HG03442 (cell line): Measurements from ENCODE around the gene PMPCA.

Experiments used
- ATAC-seq: cut with Tn5 transposase; IDR thresholded peaks from one replicate; pipeline ENCODE4 v1.9.1; 2021; ENCODE audit warnings: mild to moderate bottlenecking, moderate library complexity; ENCODE audit not compliant: unreplicated experiment

Gene PMPCA, protein sequence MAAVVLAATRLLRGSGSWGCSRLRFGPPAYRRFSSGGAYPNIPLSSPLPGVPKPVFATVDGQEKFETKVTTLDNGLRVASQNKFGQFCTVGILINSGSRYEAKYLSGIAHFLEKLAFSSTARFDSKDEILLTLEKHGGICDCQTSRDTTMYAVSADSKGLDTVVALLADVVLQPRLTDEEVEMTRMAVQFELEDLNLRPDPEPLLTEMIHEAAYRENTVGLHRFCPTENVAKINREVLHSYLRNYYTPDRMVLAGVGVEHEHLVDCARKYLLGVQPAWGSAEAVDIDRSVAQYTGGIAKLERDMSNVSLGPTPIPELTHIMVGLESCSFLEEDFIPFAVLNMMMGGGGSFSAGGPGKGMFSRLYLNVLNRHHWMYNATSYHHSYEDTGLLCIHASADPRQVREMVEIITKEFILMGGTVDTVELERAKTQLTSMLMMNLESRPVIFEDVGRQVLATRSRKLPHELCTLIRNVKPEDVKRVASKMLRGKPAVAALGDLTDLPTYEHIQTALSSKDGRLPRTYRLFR

DNA sequence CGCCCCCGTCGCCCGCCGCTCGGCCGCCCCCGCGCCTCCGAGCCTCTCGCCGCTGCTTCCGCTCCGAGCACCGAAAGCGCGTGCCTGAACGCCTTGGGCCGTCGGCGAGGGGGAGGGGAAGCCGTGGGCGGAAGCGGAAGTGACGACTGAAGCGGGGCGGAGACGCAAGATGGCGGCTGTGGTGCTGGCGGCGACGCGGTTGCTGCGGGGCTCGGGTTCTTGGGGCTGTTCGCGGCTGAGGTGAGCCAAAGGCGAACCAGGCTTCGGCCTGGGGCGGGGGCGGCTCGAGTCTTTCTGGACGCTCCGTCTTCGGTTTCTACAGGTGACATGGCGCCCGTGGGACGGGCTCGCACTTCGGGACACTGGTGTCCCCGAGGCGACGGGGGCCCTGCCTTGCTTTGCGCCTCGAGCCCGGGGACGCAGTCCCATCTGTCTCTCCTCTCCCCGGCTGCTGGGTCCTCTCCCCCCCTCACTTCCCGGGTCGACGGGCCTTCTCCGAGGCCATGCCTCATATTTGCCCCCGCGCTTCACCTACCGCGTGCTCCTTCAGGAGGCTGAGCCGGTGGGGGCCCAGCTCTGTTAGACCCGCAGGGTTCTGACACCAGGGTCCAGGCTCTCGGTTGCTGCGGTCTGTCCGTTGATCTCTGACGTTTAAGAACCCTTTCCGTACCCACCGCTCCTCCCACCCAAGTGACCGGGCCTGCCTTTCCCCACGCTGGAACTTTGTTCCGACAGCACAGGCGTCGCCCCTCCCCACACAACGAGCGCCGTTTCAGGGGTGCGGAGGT lies at the start of gene PMPCA, which contains the start of gene ENTR1:
PMPCA (plus strand) TSS at position 159 of the 788 bp plus-strand sequence; CDS start at position 170, 11 bp downstream.
ENTR1 (minus strand) TSS at position 115 of the 788 bp plus-strand sequence. CDS start 217 bp downstream, outside the sequence.
- peak; percentile 83 for ATAC-seq

DNA sequence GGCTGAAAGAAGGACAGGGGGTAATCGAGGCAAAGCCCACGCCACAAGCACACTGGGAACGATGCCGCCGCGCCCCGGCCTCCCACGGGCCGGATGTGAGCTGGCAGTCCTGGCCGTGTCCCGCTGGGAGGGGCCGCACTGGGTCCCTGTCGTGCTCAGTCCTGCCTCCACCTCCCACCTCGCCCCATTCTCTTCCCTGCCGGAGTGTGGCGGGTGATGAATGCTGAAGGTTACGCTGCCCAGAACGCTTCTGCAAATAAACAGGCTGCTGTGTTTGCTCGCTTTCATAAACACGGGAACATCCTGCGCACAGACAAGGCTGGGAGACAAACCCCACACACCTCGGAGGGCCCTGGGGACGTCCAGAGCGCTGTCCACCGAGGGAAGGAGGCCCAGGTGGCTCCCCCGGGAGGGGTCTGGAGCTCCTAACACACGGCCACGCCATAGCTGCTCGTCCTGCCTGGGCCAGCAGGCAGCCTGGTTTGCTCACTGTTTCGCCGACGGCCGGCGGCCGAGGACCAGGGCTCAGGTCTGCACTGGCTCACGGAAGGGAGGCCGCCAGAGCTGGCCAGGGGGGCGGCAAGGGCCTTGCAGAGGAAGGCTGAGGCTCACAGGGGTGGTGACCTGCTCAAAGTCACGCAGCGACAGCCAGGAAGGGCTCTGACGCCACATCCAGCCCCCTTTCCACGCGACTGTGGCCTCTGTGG lies 49.3 kb upstream of the PMPCA start:
- ATAC-seq: no peak

DNA sequence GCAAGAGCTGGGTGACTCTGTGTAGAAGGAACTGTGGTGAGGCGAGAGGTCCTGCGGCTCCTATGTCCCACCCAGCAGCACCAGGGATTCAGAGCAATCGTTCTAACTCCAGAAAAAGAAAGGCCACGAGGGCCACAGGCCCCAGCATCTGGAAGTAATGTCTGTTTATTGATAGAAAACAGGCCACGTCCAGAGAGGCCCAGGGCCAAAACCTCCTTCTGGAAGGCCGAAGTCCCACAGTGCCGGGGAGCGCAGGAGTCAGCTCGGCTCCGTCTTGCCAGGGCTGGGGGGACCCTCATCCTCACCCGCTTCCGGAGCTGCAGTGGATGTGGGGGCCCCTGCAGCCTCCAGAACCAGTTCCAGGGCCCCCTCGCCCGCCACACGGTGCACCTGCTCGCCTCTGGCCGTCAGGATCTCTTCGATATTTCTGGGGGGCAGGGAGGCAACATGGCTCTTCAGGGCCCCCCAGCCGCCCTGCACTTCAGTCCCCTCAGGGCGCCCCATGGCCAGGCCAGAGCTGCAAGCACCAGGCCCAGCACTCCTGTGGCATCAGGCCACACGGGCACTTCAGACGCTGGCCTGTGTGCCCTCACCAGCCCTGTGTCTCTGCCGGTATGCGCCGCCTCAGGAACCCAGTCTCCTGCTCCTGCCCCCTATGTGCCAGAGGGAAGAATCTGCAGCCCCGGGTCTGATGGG lies 48.6 kb upstream of the PMPCA start:
- ATAC-seq: no peak

DNA sequence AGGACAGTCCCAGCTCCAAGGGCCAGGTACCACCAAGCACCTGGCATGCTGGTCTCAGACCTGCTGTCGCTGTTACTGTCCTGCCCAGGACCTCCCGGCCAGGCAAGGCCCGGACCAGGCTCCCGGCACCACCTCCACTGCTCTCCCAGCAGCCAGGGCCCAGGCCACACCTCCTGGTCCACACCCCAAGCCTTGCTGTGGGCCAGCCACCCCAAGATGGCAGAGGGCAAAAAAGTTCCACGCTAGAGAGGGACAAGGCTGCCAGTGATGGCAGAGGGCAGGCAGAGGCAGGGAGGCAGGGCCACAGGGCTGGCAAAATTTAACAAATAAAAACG lies 48.0 kb upstream of the PMPCA start:
- ATAC-seq: no peak

DNA sequence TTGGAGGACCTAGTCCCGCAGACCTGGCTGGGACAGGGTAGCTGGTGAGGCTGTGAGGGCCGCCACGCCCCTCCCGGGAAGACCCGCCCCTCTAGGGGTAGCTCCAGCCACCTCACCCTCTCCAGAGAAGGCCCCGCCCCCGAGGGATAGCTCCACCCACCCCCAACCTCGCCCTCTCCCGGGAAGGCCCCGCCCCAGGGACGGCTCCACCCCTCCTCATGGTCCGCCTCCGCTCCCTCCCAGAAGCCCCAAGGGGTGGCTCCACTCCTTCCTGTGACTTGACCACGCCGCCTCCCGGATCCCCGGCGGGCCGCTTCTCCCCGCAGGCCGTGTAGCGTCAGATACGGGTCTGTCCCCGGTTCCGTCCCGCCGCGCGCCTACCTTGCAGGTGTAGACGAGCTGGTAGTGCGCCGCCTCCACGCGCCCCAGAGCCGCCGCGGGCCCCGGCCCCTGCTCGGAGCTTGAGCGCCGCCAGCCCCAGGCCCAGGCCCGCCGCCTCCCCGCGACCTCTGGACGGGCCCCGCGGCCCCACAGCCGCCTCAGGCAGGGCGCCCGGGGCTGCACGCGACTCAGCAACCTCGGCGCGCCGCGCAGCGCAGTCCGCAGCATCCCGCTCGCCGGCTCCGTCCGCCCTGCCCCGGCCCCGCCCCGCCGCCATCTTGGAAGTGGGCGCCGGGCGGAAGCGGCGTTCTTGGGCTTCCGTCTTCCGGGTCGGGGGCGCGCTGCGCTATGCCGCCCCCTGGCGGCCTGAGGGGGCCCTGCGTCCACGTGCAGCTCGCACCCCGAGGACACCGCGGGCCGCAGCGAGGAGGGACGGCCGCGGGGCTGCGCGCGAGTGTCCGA lies 47.1 kb upstream of the PMPCA start, which contains the start of gene DNLZ:
DNLZ (minus strand) TSS at position 639 of the 843 bp plus-strand sequence; CDS start at position 609, 30 bp downstream.
- ATAC-seq: peak; percentile 77

DNA sequence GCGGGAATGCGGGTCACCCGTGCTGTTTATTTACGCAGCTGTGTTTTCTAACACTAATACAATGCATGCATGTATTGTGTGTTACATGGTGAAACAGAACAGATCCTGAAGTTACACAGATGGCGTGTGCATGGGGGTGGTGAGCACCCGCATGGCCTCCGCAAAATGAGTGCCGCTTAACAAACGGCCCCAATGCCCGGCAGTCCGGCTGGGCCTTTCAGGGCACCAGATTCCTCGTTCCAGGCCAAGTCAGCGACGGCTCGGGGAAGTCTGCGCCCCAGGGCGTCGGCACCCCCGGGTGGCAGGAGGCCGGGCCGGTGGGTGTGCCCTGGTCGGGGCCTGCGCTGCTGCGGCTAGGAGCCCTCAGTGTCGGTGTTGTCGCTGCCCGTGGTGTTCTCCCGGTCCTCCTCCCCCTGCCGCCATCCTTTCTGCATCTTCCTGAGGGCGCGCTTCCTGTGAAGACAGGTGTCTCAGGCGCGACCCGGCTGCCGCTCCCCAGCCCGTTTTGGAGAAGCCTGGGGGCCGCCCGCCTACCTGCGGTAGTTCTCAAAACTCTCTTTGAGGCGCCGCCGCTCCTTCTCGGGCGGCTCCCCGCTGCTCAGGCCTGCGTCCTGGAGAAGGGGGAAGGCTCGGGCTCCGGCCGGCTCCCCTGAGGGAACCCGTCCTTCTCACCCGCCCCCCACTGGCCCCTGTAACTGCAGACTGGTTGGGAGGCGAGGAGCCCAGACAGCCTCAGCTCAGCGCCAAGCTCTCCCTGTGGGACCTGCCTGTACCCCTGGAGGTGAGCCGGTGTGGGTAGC lies 46.3 kb upstream of the PMPCA start:
- no peak for ATAC-seq

DNA sequence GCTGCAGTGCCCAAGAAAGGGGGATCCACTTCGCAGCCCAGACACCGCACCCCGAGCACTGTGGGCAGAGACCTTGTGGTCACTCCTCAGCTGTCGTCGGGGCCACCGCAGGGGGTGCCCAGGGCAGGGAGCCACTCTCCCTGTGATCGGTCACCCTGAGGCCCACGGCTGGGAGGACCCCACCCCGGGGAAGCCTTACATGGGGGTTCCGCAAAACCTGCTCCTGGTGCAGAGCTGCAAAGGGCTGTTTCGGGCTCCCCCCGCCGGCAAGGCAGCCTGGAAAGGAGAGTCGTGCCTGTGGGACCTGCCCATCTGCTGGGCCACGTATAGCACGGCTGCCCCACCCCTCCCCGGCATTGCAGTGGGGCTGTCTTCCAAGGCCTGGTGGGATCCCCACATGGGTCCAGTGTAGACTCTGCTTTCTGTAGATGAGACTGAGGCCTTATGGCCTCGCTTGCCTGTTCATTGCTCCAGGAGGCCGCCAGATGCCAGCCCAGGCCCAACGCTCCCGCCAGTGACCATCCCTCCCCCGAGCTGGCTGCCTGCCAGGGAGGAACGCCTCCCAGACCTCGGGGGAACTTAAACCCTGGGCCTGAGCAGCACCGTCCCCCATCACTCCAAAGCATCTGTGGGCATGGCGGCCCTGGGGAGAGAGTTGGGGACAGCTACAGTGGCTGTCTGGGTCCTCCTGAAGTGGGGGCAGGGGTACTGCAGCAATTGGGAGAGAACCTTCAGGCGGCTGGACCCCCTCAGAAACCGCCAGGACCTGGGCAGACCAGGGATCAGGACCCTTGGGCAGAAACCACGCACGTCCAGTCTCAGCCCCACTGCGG lies 45.3 kb upstream of the PMPCA start:
- ATAC-seq: no peak

DNA sequence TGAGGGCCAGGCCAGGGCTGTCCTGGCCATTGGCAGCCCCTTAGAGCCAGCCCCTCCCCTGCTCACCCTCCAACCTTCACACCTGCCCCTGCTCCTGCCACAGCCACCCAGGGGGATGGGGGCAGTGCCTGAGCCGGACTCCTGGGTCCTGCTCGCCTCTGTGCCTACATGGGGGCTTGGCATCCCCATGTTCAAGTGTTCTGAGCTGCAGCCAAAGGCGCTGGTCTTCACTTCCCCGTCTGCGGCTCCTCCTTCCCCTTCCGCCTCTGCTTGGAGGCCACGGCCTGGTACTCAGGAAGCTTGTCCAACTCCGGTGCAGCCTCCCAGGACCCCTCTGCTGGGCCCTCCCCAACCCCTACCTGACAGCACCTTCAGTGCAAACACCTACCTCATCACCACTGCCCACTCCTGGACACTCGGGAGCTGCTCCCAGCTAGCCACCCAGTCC lies 44.7 kb upstream of the PMPCA start:
- no peak for ATAC-seq

DNA sequence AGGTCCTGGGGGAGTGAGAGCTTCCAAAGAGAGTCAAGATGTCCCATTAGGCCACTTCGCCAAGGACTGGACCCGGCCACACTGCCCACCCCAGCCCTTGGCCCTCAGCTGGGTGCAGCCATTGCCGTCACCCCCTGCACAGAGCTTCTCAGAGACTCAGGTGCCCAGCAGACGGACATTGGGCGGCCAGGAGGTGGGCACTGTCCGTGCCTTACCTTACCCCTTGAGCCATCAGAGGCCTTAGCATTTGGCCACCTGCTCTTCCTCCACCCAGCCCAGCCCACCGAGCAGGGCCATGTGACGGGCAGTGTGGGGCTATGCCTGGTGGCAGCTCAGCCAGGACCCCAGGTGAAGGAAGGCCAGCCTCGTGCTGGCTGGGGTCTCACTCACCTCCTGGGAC lies 43.6 kb upstream of the PMPCA start:
- no peak for ATAC-seq

DNA sequence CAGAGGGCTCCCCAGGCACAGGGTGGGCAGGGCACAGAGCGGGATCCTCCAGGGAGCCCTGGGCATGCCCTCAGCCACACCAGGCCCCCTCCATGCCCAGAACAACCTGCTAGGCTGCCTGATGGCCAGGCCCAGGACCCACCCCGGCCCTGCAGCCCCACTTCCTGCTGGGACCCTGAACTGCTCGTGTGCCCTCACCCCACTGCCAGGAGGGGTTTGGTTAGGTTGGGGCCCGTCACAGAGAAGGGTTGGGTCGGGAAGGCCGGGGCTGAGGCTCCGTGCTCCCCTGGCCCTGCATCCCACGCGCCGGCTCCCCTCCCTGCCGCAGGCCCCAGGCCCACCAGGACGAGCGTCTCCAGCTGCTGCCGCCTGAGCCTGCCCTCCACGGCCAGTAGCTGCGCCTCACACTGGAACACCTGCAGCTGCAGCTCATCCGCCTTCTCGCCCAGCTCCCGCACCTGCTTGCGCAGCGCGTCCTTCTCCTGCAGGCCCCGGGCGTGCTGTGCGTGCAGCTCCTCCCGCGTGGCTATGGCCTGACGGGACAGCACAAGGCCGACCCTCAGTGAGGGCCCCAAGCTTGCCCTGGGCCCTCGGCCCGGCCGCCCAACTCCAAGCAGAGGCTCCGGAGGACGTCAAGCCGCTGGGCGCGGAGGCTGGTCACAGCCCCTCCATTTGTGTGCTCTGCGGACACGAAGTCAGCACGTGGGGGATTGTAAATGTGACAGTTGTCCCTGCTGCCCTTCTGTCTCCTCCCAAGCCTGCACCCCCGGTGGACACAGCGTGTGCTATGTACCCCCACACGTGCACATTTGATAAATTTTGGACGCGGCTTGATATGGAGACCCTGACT lies 42.9 kb upstream of the PMPCA start:
- ATAC-seq: no peak

DNA sequence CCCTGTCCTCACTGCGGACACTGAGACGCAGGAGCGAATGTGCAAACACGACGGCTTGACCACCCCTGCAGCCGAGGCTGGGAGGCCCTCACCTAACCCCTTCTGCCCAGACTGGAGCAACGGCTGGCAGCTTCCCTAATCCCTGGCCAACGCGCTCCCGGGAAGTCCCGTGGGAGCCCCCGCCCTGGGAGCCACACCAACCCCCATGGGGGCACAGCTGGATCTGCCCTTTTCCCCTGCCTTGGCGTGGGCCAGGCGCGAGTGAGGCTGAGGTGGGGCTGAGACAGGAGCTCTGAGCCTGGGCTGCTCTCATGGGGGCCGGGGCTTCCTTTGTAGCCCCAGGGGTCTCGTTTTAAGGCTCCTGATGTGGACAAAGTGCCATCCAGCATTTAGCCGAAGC lies 42.3 kb upstream of the PMPCA start:
- ATAC-seq: no peak

DNA sequence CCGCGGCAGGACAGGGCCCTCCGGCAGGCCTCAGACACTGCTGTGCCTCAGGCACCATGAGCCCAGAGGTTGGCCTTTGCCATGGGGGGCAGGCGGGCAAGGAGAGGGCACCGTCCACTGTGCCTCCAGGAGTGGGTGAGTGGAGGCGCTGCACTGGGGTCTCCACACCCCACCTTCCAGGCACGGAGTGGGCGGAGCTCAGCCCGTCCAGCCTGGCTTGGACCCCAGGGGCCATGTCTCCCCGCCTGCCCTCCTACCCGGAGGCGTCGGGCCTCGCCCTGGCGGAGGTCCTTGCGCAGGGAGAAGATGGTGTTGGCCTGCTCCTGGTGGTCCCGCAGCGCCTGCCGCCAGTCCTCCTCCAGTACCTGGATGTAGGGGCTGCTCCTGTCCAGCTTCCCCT lies 40.4 kb upstream of the PMPCA start:
- no peak for ATAC-seq

DNA sequence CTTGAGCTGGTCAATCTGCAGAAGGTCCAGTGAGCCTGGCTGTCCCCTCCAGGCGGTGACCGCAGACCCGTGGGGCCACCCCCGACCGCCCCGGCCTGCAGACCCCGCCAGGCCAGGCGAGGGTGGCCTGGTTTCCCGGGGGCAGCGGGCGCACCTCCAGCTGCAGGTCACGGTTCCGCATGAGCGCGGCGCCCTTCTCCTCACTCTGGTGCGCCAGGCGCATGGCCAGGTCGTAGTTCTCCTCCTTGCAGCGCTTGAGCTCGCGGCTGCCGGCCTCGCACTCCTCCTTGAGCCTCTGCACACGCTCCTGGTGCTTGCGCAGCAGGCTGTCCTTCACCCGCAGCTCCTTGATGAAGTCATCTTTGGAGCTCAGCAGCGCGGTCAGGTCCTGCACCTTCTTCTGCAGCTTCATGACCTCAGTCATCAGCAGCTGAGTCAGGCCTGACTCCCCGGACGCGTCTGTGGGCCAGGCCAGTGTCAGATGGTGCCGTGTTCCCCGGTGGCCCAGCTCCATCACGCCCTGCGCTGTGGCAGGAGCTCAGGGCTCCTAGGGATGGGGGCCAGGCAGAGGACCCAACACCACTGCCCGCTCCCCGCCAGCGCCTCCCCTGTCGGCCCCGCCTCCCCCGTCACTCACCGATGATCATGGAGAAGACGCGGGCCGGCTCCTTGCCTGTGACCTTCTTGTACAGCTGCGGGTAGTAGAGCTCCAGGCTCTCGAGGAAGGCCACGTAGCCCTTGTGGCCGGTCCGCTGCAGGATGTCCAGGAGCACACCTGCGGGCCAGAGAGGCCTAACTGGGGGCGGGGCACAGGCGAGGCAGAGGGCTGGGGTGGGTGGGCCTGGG lies 39.5 kb upstream of the PMPCA start:
- no peak for ATAC-seq

DNA sequence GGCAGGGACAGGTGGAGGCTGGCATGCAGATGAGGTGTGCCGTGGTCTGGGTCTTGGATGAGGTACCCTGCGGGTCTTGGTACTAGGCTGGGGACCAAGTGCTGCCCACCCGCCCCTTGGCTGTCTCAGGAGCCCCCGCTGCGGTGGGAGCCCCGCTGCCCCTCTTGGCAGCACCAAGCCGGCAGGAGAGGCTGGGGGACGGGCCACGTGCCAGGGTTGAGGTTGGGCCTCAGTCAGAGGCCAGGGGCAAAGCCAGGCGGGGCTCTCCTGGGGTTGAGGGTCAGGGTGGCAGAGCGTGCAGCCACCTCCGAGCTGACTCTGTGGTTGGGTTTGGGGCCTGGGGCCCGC lies 39.0 kb upstream of the PMPCA start:
- no peak for ATAC-seq

DNA sequence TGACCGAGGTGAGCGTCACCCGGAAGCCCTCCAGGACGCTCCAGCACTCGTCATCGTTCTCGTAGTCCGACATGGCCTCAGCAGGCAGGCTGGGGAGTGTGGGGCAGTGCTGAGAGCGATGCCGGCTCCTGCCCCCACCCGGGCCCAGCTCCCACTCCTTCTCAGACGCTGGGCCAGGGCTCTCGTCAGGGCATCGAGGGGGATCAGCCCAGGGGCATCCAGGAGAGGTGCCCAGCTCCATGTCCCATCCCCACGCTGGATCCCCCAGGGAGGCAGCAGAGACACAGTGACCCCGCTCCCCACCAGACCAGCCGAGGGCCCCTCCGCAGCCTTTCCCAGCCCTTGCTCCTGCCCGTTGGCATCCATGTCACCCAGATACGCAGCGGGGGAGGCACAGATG lies 38.5 kb upstream of the PMPCA start:
- no peak for ATAC-seq
